ENCODE results near the gene LATS2.
"Not testable (repeated sequence)": the region's sequence is repeated elsewhere in the genome, so short reads cannot be mapped to it uniquely, and the experiment has no call there.

The LATS2 gene

DNA sequence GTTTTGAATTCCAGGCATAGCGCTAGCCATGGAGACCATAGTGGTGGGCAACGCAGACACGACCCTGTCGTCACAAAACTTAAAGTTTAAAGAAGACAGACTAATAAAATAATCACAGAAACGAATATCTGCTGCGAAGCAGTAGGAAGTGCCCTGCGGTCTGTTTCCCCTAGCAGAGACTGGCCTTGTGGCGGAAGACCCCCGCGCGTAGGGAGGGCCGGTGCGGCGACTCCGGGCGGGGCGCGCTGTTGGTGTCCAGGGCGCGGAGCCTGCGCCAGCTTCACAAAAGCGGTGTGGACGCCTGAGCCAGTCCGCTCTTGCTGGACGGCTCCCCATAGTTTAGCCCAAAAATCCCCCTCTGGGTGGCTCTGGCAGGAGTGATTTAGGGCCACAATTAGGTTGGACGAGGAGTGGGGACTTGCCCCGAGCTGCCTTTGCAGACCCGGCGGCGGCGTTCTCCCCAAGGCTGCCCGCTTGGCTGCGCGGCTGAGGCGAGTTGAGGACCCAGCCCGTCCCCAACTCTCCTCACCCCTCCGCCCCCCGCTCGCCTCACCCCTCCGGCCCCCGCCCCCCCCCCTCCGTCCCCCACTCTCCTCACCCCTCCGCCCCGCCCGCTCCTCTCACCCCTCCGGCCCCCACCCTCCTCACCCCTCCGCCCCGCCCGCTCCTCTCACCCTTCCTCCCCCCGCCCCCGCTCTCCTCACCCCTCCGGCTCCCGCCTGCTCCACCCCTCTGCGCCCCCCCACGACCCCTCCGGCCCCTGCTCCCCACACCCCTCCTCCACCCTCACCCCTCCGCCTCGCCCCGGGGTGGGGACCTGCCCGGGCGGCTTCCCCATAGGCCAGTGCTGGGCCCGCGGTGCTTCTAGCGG, 14.2 kb upstream of the LATS2 start:
- no peak for DNase-seq (ENCODE audit: low read depth in 2 of 2)

DNA sequence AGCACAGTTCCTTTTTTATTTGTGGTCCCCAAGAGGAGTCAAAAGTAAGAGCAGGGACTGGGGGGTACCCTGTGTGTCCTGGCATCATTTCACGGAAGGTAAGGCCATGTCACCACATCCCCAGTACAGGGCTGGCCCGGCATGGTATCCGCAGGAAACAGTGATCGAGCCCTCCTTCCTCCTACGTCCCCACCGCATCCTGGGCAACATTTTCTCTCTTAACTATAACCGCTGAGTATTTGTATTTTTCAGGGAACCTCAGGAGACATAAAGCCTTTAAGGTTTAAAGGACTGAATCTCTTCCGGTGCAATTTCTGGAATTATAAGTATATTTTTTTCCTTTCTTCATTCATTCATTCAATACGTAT, 13.6 kb upstream of the LATS2 start:
- no peak for DNase-seq (ENCODE audit: low read depth in 2 of 2)

DNA sequence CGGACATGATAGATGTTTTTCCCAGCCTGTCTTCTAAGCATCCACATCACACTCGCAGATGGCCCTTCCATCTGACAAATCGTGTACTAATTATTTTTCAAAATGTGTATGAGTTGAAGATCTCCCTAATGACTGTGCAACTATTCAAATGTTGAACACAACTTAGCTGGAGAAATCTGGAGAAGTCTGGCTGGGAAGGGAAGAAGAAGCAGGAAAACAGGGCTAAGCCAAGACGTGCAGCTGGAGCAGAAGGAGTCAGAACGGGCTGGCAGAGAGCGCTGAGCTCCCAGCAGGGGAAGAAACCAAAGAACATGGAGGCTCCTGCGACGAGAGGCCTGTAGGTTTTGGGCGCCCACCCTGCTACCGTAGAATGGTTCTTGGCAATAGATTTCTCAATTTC, 13.2 kb upstream of the LATS2 start:
- no peak for DNase-seq (ENCODE audit: low read depth in 2 of 2)

DNA sequence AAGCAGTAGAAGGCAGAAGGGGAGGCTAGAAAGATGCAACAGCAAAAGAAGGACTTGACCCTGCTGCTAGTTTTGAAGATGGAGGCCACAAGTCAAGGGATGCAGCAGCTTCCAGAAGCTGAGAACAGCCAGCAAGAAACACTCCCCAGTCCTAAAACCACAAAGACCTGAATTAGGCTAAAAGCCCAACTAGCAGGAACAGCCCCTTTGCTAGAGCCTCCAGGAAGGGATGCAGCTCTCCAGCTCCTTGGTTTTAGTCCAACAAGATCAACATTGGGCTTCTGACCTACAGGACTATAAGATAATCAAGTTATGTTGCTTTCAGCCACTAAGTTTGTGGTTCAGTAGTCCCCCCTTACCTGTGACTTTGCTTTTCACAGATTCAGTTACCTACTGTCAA, 10.5 kb upstream of the LATS2 start:
- no peak for DNase-seq (ENCODE audit: low read depth in 2 of 2)

DNA sequence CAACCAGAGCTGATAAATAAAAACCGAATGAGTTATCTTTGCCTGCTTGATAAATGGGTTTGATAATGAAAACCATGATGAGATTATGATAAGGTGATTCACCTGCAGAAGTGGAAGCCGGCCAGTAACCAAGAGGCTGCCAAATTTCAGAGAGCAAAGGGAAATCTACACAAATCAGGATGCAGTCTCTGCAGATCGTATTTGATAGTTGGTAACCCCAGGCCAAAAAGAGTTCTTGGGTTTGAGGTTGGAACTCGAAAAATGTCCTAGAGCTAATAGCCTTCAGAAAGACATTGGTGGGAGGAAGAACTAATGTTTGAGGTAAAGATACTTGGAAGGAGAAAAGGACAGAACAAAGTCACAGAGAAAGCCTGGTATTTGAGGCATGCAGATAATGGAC, 9.6 kb upstream of the LATS2 start:
- no peak for DNase-seq (ENCODE audit: low read depth in 2 of 2)

DNA sequence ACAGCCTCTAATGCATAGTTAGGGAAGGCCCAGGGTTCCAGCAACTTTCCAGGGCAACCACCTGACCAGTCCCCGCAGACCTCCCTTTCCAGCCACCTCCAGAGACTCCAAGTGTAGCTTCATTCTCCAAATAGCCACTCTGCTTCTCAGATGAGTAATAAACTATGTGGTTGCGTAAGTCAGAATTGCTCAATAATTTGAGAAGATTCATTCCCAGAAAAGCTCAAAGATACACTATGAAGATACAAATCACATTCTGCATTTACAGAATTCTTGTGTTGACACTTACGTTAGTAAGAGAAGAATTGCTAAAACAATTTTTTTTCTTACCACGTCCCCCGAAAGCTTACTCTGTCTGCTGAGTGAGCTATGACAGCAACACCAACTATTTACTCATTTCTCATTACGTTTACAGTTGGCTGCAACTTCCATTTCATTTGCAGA, 8.2 kb upstream of the LATS2 start:
- peak; percentile 97 for DNase-seq (ENCODE audit: low read depth in 2 of 2)

DNA sequence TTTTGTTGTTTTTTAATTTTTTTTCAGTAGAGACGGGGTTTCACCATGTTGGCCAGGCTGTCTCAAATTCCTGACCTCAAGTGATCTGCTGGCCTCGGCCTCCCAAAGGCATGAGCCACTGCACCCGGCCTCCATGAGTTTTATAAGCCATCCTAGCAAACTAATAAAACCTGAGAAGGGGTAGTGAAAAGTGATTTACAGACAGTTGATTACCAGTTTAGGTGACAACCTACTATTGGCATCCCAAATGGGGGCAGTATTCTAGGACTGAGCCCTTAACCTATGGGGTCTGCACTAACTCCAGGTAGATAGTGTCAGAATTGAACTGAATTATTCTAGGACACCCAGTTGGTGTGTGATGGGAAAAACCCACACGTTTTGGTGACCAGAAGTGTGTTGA, 6.5 kb upstream of the LATS2 start:
- DNase-seq (ENCODE audit: low read depth in 2 of 2), result no peak

DNA sequence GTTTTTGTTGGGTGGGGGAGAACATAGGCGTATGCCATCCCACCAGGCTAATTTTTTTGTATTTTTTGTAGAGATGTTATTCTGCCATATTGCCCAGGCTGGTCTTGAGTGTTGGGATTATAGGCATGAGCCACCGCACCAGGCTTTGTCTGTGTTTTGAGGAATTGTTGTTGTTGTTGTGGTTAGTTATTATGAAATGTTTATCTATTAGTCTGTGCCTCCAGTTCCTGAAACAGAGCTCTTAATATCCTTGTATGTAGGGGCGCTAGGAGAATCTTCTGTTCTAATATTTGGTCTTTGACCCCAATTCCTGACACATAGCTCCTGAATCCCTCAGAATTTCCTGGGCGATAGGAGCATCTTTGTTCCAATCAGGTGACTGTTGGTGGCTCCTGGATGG, 5.6 kb upstream of the LATS2 start:
- DNase-seq (ENCODE audit: low read depth in 2 of 2), result no peak

DNA sequence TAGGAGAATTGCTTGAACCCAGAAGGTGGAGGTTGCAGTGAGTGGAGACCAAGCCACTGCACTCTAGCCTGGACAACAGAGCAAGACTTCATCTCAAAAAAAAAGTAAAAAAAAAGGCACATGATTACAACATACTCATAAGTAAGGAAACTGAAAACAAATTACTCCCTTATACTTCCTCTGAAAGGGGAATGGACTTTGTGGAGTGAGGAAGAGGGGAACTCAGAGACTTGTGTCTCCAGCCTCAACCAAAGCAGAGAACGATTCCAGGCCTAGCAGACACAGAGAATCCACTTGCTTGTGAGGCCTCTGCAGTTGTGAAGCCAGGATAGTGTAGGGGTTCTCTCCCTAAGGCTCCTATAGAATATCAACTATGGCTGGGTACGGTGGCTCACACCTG, 4.3 kb upstream of the LATS2 start:
- no peak for DNase-seq (ENCODE audit: low read depth in 2 of 2)

DNA sequence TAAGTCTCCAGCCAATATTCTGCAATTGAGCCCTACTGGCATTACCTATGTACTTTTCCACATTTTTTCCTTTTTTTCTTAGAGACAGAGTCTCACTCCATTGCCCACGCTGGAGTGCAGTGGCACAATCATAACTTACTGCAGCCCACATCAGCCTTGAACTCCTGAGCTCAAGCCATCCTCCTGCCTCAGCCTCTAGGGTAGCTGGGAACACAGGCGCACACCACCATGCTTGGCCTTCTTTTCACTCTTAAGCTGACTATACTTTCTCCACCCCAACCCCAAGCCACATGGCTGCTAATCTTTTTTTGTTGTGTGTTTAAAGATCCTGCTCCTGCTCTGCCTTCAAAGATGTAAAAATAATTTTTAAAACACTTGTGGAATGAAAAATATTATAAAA, 1.6 kb upstream of the LATS2 start:
- DNase-seq (ENCODE audit: low read depth in 2 of 2), result no peak

DNA sequence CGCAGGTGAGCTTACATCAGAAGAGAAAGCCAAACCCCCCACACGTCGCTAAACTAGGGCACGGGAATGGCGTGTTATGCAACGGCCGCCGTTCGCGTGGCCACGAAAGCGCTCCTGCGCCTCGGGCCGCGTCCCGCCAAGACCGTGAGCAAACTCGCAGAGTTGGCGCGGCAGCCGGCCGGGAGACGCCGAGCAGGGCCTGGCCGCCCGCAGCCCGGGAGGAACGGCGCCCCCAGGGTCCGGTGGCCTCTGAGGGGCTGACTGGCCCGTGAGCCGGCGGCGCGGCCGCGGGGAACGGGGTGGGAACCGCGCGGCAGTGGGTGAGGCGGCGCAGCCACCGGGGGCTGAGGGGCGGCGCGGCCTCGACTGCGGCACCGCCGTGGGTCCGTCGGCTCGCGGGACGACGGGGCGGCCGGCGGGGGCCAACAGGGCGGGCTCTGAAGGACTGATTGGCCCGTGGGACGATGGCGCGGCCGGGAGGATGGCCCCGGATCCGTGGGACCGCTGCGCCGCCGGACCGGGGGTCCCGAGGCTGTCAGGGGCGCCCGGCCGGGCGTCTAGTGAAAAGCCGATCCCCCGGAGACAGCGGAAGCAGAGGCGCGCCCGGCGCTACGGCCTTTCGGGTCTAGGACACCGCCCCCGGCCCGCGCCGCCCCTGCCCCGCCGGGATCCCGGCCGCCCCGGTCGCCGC, 903 bp downstream of the LATS2 start:
- no peak for DNase-seq (ENCODE audit: low read depth in 2 of 2)

DNA sequence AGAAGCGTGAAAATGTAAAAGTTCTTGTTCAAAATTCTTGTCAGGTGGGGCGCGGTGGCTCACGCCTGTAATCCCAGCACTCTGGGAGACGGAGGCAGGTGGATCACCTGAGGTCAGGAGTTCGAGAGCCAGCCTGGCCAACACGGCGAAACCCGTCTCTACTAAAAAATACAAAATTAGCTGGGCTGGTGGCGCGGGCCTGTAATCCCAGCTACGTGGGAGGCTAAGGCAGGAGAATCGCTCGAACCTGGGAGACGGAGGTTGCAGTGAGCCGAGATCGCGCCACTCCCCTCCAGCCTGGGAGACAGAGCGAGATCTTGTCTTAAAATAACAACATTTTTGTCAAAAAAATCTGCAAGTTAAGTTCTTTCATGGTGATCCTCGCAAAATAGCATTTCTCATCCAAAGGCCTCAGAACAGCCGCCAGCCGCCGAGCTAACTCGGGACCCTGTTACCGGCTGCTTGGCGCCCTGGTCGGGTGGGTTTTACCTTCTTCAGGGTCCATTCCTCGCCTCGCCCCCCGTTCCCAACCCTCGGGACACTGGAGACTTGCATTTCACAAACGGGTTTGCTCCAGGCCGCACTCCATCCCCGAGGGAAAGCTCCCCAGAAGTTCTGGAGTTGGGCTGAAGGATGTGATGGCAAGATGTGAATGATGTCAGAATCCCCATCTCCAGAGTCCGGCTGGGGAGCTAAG, 1.6 kb downstream of the LATS2 start:
- no peak for DNase-seq (ENCODE audit: low read depth in 2 of 2)

DNA sequence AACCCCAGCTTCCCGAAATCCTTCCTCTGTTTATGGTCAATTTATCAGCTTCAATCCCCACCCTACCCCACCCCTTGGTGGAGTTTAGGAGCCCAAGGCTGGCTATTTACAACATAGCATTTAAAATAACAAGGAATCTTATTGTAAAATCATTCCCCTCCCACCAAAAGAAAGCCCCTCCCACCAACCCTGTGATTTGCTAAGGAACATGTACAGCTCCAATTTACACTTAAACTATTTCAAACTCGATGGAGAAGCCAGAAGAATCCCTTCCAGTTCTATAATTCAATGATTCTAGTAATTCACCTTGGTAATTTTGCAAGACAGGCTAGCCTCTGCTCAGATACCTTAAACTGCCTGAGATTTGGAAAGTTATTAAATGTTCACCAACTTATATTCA, 3.0 kb downstream of the LATS2 start:
- DNase-seq (ENCODE audit: low read depth in 2 of 2), result no peak

DNA sequence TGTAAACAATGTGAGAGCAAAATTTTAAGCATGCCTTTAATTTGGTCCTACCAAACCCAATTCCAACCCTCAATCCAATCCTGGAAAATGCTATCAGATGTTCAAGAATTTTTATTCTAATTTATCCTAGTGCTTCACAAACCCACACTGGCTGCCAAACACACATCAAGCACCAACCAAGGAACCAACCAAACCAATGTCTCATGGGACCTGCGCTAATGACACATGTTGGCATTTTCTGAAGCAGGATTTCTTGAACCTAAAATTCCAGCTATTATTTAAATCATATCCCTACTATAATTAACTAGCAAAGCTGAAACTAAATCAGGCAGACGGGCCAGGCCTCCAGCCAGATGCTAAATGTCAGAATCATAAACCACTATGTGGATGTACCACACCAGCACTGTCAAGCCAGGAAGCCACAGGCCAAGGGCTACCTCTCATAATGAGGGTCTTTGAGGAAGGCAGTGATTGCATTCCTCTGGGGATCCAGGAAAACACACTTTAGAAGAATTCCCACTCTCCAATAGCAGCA, 5.8 kb downstream of the LATS2 start:
- DNase-seq (ENCODE audit: low read depth in 2 of 2), result no peak

DNA sequence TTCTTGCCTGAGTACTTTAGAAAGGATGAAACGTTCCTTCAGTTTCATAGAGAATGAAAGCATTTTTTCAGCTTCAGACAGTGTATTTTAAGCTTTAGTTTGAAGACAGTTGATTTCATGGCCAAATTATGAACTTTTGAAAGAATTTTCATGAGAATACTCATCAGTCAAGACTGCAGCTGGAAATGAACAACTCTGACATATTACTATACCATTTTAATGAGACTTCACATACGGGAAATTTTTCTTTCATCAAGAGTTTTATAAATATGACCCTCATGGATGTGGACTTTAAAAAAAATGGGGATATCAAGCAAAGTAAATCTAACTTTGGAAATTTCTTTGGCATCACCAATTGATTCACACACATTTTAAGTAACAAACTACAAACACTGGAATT, 6.4 kb downstream of the LATS2 start:
- DNase-seq (ENCODE audit: low read depth in 2 of 2), result no peak

DNA sequence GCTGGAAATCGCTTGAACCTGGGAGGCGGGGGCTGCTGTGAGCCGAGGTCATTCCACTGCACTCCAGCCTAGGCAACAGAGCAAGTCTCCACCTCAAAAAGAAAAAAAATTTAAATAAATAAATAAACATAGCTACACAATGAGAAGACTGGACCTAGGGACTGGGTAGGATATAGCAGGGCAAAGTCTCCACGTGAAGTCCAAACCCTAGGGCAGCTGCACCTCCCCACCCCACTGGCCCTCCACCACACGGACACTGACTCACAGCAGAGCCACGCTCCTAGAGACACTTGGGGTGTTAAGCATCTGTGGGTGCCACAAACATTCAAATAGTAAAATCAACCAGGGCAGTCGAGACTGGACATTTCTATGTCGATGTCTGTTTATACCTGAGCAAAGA, 7.1 kb downstream of the LATS2 start:
- DNase-seq (ENCODE audit: low read depth in 2 of 2), result no peak

DNA sequence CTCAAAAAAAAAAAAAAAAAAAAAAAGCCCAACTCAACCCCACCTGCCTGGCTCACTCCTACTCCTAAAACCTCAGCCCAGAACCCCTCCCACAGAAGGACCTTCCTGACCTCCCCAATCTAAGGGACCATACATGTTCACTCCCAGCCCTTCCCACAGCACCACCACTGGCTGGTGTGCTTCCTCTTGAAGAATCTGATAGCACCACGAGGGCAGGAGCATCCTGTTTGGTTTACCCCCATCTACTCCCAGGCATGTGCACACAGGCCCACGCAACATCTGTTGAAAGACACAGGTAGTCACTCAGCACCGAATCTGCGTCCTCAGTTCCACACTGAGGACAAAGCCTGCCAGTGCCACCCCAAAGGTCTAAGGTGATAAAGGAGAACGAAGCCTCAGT, 8.2 kb downstream of the LATS2 start:
- DNase-seq (ENCODE audit: low read depth in 2 of 2), result no peak

DNA sequence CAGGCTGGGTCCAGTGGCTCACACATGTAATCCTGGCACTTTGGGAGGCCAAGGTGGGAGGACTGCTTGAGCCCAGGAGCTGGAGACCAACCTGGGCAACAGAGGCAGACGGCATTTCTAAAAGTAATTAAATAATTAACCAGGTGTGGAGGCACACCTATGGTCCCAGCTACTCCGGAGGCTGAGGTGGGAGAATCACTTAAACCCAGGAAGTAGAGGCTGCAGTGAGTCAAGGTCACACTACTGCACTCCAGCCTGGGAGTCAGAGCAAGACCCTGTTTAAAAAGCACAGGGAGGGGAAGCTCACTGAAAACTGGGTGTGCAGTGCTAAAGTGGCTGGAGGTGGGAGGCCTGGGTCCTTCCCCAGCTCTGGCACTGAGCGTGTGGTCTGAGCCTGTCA, 9.7 kb downstream of the LATS2 start:
- no peak for DNase-seq (ENCODE audit: low read depth in 2 of 2)

DNA sequence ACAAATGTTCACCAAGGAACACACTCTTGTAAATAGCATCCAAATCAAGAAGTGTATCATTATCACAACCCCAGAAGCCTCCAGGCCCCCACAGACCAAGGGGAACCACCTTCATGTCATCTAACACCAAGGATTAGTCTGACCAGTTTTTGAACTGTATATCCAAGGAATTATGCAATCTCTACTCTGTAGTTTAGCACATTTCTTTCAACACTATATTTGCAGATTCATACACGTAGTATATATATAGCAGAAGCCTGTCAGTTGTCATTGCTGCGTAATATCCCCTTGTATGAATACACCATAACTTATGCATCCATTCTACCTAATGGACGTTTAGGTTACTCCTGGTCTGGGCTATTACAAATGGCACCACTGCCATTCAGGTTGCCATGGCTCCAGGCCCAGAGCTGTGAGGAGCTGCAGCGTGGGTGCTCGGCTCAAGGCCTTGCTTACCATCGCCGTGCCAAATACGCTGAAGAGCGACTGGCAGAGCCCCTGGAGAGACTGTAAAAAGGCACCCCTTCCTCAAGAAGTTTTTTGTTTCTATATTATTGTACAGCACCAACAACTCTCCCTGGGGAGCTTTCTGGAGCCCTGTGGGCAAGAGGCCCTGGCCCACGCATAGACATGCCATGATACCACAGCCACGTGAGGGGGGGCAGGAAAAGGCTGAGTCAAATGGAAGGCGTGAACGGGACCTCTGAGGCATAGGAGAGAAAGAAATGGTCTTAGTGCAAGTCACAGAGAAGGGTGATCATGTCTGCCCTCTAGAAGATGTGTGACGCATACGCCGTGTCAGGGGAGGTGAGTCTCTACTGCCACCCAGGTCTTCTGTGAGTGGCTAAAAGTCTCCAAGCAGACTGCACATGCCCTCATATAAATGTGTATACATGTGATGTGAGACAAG, 10.8 kb downstream of the LATS2 start:
- DNase-seq (ENCODE audit: low read depth in 2 of 2), result no peak

DNA sequence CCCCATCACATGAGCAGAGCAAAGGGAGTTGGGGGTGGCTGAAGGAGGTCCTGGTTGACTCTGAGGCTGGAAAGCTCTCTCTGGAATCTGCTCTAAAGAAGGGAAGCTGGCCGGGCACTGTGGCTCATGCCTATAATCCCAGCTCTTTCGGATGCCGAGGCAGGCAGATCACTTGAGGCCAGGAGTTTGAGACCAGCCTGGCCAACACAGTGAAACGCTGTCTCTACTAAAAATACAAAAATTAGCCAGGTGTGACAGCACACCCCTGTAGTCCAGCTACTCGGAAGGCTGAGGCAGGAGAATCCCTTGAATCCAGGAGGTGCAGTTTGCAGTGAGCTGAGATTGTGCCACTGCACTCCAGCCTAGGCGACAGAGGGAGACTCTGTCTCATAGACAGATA, 11.7 kb downstream of the LATS2 start:
- not testable (repeated sequence) for DNase-seq (ENCODE audit: low read depth in 2 of 2)

DNA sequence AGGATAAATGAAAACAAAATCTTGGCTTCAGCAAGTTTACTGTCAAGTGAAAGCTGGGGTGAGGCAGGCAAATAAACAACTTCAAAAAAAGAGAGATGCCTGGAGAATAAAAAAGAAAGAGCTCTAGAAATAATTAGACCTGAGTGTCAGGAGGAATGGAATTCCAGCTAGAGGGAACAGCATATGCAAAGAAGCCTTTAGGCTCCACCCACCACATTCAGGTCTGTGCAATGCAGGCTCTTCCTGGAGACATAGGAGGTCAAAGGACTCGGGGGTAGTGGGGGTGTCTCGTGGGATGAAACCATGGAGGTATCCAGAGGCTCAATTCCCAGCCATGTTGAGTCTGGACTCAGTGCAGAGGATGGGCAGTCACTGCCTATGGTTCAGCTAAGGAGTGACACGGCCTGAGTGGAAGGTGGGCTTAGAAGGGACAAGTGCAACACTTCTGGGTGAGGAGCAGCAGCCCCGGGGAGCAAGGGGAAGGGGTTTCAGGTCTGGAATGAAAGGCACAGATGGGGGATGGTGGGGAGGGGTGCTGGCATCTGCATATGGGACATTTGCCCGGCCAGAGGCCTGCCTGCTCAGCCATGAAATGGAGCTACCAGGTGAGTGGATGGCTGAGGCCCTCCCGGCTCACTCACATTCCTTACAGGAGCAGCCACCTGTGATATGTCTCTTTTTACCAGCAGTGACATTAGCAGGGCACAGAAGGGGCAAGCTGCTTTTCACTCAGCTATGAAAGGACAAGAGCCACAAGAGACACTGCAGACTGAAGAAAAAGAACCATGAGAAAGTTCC, 12.3 kb downstream of the LATS2 start:
- DNase-seq (ENCODE audit: low read depth in 2 of 2), result no peak
